OCI-LY3 (cell line): Measurements from ENCODE around the gene IGFBPL1.

ENCODE experiments used
- CTCF ChIP-seq: fragments of 200-600, 300-600 bp; sonication (generic); IDR thresholded peaks from 2 replicates; pipeline ENCODE4 v1.5.1; 2014; ENCODE audit warnings: antibody characterized with exemption, low read length, low read depth
- EZH2phosphoT487 ChIP-seq: fragments of 200-600 bp; shearing (Covaris generic); IDR thresholded peaks from 2 replicates; pipeline ENCODE4 v1.6.1; 2018; ENCODE audit warnings: antibody characterized with exemption, mixed run types, low read depth

- TF ChIP-seq CTCF (no peak), EZH2phosphoT487 (no peak)
These were observed 35.7 kb downstream of the IGFBPL1 start for GRCh38 chr9:38388283-38389223.
